NCI-H2196 treated with DMSO at 0.1 percent for 48 hours (cell line): Measurements from ENCODE around the gene KCNH1.
A peak's percentile ranks its signal among the peaks of the same experiment; 100 is the strongest.

Experiments
- DNase-seq: peaks from one replicate; lab custom pipeline; 2025; ENCODE audit not compliant: unreplicated experiment; lab: John Stamatoyannopoulos, UW

Gene KCNH1

GRCh38 chr1:210654176-210654981, 479.6 kb downstream of the KCNH1 start:
- no peak for DNase-seq

GRCh38 chr1:210653771-210654170, 480.2 kb downstream of the KCNH1 start:
- DNase-seq = no peak

- no peak for DNase-seq
These were observed 481.5 kb downstream of the KCNH1 start for GRCh38 chr1:210652329-210652954.

- no peak for DNase-seq
These were observed 483.5 kb downstream of the KCNH1 start for GRCh38 chr1:210650403-210650802.

GRCh38 chr1:210648588-210649269, 485.2 kb downstream of the KCNH1 start:
- DNase-seq = no peak

- no peak for DNase-seq
These were observed 486.3 kb downstream of the KCNH1 start for GRCh38 chr1:210647406-210648333.

GRCh38 chr1:210646258-210646616, 487.7 kb downstream of the KCNH1 start:
- DNase-seq = no peak

GRCh38 chr1:210645582-210646257, 488.2 kb downstream of the KCNH1 start:
- no peak for DNase-seq

- no peak for DNase-seq
These were observed 492.4 kb downstream of the KCNH1 start for GRCh38 chr1:210641582-210641981.

- peak; percentile 27 for DNase-seq
These were observed 498.8 kb downstream of the KCNH1 start for GRCh38 chr1:210635108-210635507.

GRCh38 chr1:210633636-210634035, 500.3 kb downstream of the KCNH1 start:
- DNase-seq = peak; percentile 35

- DNase-seq = no peak
These were observed 500.8 kb downstream of the KCNH1 start for GRCh38 chr1:210633140-210633539.

- DNase-seq = no peak
These were observed 502.5 kb downstream of the KCNH1 start for GRCh38 chr1:210631399-210631798.

GRCh38 chr1:210629276-210629675, 504.7 kb downstream of the KCNH1 start:
- no peak for DNase-seq

- DNase-seq = peak; percentile 10
These were observed 506.2 kb downstream of the KCNH1 start for GRCh38 chr1:210627755-210628154.
